C4-2B (cell line): Measurements from ENCODE around the gene SOWAHB.
A peak's percentile ranks its signal among the peaks of the same experiment; 100 is the strongest.

Source experiments
- CTCF ChIP-seq: fragments of 450-650 bp; conservative IDR thresholded peaks from 2 replicates; pipeline ENCODE4 v1.5.1; 2017; ENCODE audit warnings: mild to moderate bottlenecking
- ZFX ChIP-seq: fragments of 450-650 bp; IDR thresholded peaks from 2 replicates; pipeline ENCODE4 v1.6.1; 2017

GRCh38 chr4:76896614-76897535, 1.1 kb downstream of the SOWAHB start:
- no peak; the same call in 1 of the 2 replicates for TF ChIP-seq CTCF
- peak; percentile 39; the same call in 1 of the 2 replicates for TF ChIP-seq ZFX
